NCI-H345 treated with DMSO at 0.1 percent for 48 hours (cell line): Measurements from ENCODE around the gene ATP6V1B1.
A peak's percentile ranks its signal among the peaks of the same experiment; 100 is the strongest.

Source experiments
- DNase-seq: peaks from one replicate; lab custom pipeline; 2025; ENCODE audit not compliant: unreplicated experiment; lab: John Stamatoyannopoulos, UW

The ATP6V1B1 gene

GRCh38 chr2:70964596-70965386, 29.1 kb downstream of the ATP6V1B1 start:
- no peak for DNase-seq

- no peak for DNase-seq
Observed at GRCh38 chr2:70965506-70965905, 29.8 kb downstream of the ATP6V1B1 start.

- no peak for DNase-seq
Observed at GRCh38 chr2:70966681-70967080, 31.0 kb downstream of the ATP6V1B1 start.

GRCh38 chr2:70967189-70967588, 31.5 kb downstream of the ATP6V1B1 start:
- DNase-seq, result no peak

- no peak for DNase-seq
Observed at GRCh38 chr2:70974592-70974991, 38.9 kb downstream of the ATP6V1B1 start.

- DNase-seq, result no peak
Observed at GRCh38 chr2:70975237-70975636, 39.5 kb downstream of the ATP6V1B1 start.

GRCh38 chr2:70977605-70978205, 42.0 kb downstream of the ATP6V1B1 start:
- peak; percentile 46 for DNase-seq

GRCh38 chr2:70978341-70979179, 42.9 kb downstream of the ATP6V1B1 start, which contains the start of gene ANKRD53:
TSS of gene ANKRD53 (plus strand) at chr2:70978630. CDS start at chr2:70978646, 16 bp downstream.
- DNase-seq, result peak; percentile 13

GRCh38 chr2:70979180-70979488, 43.4 kb downstream of the ATP6V1B1 start:
- no peak for DNase-seq

GRCh38 chr2:70979626-70980025, 43.9 kb downstream of the ATP6V1B1 start:
- DNase-seq, result no peak

- DNase-seq, result no peak
Observed at GRCh38 chr2:70981421-70981820, 45.7 kb downstream of the ATP6V1B1 start.

- no peak for DNase-seq
Observed at GRCh38 chr2:70981866-70982810, 46.4 kb downstream of the ATP6V1B1 start.

GRCh38 chr2:70982971-70983370, 47.3 kb downstream of the ATP6V1B1 start:
- no peak for DNase-seq

- DNase-seq, result no peak
Observed at GRCh38 chr2:70983506-70984227, 48.0 kb downstream of the ATP6V1B1 start.

GRCh38 chr2:70984228-70984575, 48.5 kb downstream of the ATP6V1B1 start:
- no peak for DNase-seq

GRCh38 chr2:70984576-70985282, 49.0 kb downstream of the ATP6V1B1 start:
- no peak for DNase-seq

GRCh38 chr2:70985283-70985688, 49.6 kb downstream of the ATP6V1B1 start:
- no peak for DNase-seq

GRCh38 chr2:70985956-70986355, 50.3 kb downstream of the ATP6V1B1 start:
- DNase-seq, result no peak

- DNase-seq, result no peak
Observed at GRCh38 chr2:70986499-70987189, 50.9 kb downstream of the ATP6V1B1 start.
